CD4-positive, alpha-beta T cell treated with Interleukin-12 subunit alpha and Interleukin-12 subunit beta, for 1 hour (primary cell): Measurements from ENCODE around the gene SV2C.
"Not testable (repeated sequence)": the region's sequence is repeated elsewhere in the genome, so short reads cannot be mapped to it uniquely, and the experiment has no call there.

ENCODE experiments used
- DNase-seq: peaks from one replicate; pipeline ENCODE4 v3.0.0-alpha.2; 2020

Gene SV2C

DNA sequence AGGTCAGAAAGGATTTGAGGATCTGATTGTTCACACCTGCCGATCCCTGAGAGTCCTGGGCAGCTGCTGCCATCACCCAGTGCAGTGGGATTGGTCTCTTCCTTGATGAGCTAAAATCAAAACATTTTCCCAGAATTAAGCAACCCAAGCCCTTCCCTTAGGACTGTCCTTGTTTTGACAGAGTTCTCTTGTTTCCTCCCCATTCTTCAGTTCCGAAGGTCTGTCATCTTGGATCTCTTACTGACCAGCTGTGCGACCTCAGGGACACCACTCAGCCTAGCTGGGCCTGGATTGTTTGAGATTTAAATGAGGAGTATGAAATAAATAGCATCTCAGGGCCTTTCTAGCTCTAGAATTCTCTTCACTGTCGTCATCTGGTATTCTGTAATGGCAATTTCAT is 229.6 kb downstream of the SV2C start:
- no peak for DNase-seq

DNA sequence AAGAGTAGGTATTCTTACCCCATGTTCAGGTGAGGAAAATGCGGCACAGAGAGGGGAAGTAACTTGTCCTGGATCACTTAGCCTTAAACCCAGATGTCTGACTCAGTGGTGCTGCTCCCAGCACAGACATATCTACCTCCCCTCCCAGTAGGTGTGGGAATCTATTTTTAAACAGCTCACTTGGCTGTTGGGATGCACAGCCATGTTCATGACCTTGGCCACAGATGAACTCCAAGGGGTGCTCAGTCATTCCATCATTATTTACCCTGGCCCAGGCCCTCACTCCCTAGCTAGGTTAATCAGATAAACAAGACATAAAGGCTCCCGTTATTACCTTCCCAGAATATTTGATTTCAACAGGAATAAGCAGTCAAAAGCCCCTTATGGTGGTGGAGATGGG is 231.5 kb downstream of the SV2C start:
- DNase-seq, result no peak

DNA sequence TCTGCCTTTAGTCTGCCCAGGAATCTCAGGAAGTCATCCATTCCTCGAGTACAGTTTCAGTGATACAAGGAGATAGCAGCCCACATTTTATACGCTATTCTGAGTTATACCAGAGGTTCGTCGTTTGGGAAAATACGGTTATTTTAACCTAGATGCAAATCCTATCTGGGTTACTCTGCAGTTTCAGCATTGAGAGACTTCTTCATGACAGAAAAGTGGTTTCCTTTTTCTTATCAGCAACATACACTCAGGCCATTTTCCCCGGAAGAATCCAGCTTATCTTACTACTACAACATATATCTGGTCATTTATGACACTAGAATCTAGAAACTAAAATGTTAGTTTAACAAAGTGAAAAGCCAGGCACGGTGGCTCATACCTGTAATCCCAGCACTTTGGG is 236.5 kb downstream of the SV2C start:
- DNase-seq, result no peak

DNA sequence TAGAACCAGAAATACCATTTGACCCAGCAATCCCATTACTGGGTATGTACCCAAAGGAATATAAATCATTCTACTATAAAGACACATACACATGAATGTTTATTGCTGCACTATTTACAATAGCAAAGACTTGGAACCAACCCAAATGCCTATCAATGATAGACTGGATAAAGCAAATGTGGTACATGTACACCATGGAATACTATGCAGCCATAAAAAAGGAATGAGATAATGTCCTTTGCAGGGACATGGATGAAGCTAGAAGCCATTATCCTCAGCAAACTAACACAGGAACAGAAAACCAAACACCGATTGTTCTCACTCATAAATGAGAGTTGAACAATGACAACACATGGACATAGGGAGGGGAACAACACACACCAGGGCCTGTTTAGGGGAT is 240.3 kb downstream of the SV2C start:
- not testable (repeated sequence) for DNase-seq

DNA sequence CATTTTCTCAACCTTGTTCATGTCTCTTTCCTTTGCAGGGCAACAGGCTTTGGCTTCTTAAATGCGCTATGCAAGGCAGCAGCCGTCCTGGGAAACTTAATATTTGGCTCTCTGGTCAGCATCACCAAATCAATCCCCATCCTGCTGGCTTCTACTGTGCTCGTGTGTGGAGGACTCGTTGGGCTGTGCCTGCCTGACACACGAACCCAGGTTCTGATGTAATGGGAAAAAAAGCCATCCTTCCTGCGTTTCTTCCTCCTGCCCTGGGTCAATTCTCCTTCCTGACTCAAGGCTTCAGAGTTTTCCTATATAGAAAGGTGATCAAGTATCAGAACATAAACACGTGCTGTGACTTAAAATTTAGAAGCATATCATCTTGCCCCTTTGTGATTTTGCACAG is 242.1 kb downstream of the SV2C start:
- DNase-seq, result no peak

DNA sequence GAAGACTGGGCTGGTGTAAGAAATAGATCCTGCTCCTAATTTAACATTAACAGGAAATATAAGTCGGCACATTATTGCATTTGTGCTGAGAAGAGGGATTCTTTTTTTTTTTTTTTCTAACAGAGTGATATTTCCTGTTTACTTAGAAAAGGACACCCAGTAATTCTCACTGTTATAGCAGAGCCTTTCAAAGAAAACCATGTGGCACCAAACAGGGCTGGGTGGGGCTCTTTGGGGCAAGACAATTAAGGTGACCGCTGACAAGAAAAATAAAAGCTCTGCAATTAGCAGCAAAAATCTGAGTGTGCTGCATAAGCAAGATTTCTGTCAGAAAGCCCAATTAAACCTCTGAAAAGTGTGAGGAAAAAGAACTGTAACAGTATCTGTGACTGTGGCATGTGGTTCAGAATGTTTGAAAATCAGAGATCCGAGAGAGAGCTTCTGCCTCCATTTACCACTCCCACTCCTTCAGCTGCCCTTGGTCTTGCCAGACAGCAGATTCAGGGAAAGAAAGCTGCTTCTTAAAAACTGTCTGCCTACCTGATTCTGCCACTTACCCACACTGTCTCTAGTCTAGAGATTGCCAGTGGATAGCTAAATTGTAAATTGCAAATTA is 242.8 kb downstream of the SV2C start:
- DNase-seq, result peak; percentile 65

DNA sequence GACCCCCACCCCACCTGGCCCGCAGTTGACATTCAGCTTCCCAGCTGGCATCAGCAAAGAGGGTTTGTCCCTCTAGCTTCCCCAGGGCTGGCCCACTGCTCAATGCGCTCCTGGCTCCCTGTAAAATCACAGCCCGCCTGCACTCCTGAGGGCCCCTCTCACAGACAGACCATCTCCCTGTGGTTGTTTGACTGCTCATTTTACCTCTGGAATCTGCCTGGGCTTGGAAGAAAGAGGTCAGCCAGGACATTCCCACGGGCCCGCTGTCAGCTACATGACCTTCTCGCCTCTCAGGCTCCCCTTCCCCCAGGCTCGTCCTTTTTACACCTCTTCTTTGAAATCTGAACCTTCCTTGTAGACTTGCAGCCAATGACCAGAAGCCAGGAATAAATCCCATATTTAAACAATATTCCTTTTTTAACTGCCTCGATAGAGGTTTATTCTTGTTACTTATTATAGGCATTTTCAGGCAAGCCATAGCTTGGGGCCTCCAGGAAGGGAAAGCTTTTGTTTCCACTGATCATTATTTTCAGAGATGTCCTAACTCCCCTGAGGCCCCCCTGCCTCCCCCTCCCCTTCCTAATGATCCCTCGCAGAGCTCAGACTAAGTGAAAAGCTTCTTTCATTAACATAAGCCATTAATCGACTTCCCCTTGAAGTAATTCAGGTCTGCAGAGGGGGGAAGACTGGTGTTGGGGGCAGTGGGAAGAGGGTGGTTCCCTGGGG is 243.6 kb downstream of the SV2C start:
- DNase-seq, result no peak

DNA sequence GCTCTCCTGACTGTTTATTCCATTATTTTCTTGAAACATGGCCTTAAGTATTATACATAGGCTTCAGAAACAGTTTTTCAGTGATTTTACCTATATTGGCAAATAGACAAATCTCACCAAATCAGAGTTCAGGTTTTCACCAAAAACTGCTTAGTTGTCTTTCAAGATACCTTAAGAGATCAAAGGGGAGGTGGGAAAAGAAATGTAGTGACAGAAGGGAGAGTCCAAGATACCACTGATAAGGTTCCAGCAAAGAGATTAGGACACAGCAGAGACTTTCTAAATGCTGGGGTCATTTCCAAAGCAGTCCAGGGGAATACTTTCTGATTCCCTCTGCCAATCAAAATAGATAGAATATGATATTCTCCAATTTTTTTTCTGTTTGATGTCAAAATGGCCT is 246.2 kb downstream of the SV2C start:
- DNase-seq, result no peak

DNA sequence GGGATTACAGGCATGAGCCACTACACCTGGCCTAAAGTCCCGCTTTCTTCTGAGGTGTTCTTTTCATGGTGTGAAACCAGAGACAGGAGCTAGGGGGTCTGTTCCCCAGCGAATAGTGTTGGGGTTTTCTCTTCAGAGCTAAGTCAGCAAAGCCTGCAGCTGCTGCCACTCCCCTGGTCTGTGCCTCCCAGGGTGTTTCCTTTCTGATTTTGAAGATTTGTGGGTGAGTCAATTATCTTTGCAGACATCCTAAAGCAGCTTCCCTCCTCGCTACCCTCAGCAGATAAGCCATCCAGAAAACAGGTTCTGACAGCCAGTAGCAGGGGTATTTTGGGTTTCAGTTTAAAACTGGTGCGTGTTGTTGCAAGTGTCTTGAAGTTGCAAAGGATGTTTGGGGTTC is 247.9 kb downstream of the SV2C start:
- peak; percentile 40 for DNase-seq

DNA sequence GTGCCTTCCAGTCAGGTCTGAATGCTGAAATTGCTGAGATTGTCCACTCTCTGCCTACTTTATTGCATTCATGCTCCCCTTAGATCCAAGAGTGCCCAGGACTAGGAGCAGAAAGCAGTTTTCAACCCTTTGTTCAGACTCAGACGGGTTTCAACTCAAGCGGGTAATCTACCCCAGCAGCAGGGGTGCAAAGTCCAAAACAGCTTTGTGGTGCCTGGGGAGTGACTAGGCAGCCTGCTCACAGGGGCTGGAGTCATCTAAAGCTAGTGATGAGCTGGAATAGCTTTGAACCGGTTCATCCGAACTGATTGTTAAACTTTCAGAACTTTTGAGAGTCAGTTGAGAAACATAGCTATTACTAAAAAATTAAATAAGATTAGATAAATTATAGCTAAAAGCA is 248.9 kb downstream of the SV2C start:
- DNase-seq, result no peak

DNA sequence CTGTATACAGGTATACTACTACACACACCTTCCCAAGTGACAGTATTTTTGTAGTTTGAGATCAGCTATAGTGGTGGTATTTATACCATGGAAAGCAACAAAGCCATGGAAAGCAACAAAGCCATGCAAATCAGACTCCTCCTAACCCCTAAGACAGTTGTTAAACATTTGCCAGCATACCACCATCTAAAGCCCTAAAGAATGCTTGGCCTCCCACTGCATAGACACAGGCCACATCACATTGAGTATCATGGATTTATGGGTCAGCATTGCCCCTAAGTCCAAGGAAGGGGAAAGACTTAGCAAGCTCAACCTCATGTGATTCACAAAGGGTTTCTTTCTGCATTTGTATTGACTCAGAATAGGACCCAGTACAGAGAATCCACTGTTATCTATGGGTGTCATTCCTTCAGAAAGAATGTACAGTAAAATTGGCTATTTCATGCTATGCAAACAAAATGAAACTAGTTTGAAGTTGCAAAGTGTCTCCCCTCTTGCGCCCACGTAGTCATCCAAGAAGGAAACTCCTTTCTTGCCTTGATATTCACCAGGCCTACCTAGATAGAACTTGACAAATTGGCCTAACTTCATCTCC is 249.5 kb downstream of the SV2C start:
- no peak for DNase-seq

DNA sequence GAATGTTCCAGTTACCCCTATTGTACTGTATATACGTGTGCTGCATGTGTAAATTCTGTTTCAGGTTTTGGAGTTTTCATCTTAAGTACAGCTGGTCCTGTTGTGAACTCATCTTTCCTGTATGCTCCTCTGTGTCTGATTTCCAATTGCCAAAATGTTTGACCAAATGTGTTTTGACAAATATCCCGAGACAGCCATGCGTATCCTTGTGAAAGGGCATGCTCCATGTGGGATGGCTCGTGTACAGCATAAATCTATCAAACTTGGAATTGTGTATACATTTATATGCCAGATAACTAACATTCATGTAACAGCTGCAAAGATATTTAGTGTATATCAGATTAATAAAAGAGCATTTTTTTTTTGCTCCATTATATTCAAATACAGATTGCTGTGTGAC is 250.4 kb downstream of the SV2C start:
- DNase-seq, result no peak

DNA sequence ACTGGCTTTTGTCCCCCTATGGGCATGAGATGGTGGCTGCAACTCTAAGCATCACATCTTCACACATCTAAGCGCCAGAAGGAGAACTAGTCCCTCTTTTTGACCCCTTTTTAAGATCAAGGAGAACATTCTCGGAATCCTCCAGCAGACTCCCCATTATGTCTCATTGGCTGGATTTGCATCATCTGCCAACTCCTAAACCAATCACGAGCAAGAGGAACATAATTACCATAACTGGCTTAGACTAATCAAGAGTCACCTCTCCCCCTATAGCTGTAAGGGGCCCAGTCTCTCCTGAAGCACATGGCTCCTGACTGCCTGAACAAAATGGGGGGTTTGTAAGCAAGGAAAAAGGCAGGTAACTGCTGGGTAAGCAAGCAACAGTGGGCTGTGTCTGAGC is 251.4 kb downstream of the SV2C start:
- DNase-seq, result no peak

DNA sequence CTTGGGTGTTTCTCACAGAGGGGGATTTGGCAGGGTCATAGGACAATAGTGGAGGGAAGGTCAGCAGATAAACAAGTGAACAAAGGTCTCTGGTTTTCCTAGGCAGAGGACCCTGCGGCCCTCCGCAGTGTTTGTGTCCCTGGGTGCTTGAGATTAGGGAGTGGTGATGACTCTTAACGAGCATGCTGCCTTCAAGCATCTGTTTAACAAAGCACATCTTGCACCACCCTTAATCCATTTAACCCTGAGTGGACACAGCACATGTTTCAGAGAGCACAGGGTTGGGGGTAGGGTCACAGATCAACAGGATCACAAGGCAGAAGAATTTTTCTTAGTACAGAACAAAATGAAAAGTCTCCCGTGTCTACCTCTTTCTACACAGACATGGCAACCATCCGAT is 252.3 kb downstream of the SV2C start:
- not testable (repeated sequence) for DNase-seq

DNA sequence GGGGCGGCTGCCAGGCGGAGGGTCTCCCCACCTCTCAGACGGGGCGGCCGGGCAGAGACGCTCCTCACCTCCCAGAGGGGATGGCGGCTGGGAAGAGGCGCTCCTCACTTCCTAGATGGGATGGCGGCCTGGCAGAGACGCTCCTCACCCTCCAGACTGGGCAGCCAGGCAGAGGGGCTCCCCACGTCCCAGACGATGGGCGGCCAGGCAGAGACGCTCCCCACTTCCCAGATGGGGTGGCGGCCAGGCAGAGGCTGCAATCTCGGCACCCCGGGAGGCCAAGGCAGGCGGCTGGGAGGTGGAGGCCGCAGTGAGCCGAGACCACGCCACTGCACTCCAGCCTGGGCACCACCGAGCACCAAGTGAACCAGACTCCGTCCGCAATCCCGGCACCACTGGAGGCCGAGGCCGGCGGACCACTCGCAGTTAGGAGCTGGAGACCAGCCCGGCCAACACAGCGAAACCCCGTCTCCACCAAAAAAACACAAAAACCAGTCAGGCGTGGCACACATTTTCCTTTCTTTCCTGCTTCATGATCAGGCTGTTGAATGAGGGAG is 253.1 kb downstream of the SV2C start:
- not testable (repeated sequence) for DNase-seq

DNA sequence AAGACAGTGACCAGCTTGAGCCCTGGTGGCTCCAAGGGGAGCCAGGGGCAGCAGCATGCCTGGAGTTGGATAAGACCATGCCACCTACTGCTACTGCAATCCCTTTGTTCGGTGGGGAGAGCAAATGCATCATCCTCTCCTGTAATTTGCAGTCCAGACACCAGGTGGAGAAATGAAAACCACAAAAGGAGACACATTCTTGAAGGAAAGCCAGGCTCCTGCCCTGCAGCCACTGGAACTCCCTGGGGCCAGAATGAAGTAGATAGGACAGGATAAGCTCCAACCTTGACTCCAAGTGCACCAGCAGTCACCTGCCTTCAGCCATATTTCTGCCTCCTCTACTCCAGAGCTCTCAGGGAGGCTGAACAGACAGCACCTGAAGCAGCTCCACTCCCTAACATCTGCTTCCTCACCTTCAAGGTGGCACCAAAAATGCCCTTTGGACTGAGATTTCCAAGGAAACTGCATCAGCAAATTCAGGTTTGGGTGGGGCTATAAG is 254.8 kb downstream of the SV2C start:
- DNase-seq, result peak; percentile 68

DNA sequence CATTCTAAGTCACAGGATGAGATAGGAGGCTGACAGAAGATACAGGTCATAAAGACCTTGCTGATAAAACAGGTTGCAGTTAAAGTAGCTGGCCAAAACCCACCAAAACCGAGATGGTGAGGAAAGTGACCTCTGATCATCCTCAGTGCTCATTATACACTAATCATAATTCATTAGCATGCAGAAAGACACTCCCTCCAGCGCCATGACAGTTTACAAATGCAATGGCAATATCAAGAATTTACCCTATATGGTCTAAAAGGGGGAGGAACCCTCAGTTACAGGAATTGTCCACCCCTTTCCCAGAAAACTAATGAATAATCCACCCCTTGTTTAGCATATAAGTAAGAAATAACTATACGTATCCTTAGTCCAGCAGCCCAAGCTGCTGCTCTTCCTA is 256.7 kb downstream of the SV2C start:
- no peak for DNase-seq

DNA sequence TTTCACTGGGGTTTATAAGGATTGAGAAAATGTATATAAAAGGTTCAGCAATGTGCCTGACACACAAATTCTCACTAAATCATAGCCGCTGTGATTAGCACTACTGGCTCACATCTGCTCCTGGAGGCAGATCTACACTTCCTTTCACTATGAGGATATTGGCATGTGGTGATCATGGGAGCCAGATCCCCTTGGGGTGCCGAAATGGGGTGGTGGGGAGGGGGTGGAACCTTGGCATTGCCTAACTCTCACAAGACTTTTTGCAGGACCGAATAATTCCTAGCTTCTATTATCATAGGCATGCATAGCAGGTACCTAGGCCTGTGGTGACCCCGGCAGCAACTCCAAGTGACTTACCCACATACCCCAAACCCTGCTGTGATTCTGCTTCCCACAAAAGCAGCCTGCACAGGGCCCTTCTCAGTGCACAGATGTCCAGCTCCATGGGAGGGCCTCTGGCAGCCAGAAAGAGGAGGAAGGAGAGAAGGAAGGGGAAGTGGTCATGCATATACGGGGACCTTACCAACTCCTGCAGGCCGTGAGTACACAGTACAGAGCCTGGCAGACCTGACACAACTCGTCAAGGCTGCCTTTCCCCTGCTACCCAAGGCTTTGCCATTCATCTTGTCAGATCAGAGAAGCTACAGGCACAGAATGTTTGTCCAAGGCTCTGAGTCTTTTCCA is 258.6 kb downstream of the SV2C start:
- DNase-seq, result no peak

DNA sequence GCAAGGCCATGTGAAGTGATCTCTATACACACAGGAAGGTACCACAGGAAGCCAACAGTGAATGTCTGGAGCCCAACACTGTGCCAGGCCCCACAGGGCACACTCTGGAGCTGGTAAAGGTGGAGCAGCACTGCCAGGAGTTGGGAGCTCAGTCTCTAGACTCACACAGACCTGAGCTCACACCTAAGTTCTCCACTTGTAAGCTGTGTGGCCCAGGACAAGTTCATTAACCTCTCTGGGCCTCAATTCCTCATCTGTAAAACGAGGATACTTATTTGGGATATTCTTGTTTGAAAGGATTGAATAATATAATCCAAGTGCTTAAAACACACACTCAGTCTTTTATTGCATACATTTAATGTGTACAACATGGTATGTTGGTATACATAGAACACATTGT is 259.3 kb downstream of the SV2C start:
- no peak for DNase-seq

DNA sequence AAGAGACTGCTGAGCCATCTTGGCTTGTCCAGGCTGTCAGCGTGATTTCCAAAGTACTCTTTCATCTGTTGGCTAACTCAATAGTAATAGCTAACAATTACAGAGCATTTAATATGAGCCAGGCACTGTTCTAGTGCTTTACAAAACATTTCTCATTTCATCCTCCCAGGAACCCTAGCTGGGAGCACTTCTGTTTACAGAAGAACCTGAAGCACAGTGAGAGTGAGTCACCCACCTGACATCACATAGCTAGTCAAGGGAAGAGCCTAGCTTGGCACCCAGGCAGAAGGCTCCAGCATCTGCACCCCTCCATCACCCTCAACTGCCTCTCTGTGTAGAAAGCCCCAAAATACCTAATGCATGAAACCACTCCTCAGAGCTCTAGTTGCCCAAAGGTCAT is 262.4 kb downstream of the SV2C start:
- no peak for DNase-seq

DNA sequence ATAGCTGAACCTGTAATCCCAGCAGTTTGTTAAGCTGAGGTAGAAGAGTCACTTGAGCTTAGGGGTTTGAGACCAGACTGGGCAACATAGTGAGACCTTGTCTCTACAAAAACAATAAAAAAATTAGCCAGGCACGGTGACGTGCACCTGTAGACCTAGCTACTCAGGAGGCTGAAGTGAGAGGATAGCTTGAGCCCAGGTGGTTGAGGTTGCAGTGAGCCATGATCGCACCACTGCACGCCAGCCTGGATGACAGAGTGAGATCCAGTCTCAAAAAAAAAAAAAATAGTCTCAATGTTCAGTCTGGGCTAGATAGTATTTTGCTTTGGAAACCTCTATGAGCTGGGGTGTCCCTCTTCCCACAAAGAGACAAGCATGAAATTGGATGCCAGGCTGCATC is 268.0 kb downstream of the SV2C start:
- no peak for DNase-seq

DNA sequence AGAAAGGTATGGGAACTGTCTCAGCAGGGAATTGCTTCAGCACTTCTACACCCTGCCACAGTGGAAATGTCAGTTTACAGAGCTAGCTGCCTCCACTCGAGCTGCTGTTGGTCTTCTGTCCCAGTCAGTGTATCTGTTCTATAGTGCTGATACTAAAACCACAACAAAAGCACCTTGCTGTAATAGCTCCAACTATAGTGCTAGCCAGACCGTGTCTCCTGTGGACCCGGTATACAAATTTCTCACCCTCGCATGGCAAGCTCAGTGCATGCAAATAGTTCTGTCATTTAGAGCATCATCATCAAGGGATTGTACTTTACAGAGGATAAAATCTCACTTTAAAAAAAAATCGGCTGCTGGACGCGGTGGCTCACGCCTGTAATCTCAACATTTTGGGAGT is 268.4 kb downstream of the SV2C start:
- no peak for DNase-seq

DNA sequence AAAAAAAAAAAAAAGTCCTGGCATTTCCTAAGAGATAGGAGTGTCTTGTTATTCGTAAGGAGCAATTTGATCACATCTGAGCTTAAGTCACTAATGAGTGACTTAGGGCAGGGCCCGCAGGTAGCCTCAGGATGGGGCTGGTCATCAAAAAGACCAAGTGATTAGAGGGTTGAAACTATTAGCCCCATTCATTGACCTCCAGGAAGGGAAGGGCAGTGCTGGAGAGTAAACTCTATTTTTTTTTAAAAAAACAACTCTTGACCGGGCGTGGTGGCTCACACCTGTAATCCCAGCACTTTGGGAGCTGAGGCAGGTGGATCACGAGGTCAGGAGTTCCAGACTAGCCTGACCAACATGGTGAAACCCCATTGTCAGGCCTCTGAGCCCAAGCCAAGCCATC is 273.7 kb downstream of the SV2C start:
- no peak for DNase-seq
